HG03103 (cell line): ENCODE measurements around the gene SLC27A3.
A peak's percentile ranks its signal among the peaks of the same experiment; 100 is the strongest.

Experiments
- ATAC-seq: cut with Tn5 transposase; IDR thresholded peaks from one replicate; pipeline ENCODE4 v1.9.1; 2021; ENCODE audit warnings: low read depth; ENCODE audit not compliant: unreplicated experiment

The SLC27A3 gene

GRCh38 chr1:153774780-153775457, at the start of gene SLC27A3:
SLC27A3 (plus strand) TSS chr1:153775407; CDS start chr1:153775498, 91 bp downstream.
- no peak for ATAC-seq

DNA sequence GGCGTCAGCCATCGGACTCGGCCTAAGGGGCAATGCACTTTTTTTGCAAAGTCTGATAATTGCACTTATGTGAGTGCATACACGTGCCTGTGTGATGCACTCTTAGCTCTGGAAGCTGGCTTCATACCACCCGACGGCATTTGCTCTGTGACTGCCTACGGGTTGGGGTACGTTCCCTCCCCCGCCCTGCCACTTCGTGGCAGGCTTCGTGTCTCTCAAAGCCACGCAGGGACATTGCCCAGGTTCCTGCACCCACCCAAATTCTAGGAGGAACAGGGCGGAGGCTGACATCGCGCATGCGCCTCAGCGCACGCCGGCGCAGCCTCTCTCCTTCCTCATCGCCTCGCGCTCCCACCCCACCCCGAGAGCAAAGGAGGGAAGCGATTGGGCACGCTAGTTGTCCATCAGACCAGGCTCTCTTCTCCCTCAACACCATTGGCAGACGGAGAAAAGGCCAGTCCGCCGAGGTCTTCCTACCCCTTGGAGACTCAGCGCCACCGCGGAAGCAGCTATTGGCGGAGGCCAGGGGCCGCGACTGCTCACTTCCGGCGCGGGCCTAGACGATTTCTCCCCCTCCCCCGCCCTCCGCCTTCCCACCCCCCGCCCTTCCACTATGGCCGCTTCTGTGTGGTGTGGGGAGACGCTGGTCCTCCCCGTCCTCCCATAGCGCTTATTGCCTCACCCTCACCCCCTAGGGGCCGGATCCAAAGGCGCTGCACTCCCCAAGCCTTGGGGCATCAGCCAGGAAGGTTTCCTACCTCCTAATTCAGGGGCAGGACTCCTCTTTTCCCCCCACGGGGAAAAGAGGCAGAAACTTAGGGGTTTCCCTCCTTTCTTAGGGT, 47.5 kb upstream of the SLC27A3 start, which contains the start of gene INTS3:
INTS3 (plus strand) TSS at position 588 of the 842 bp plus-strand sequence. CDS start 585 bp downstream, outside the sequence.
- peak; percentile 90 for ATAC-seq

GRCh38 chr1:153728305-153729066, 46.7 kb upstream of the SLC27A3 start:
- ATAC-seq: no peak

- ATAC-seq: no peak
These were observed 44.7 kb upstream of the SLC27A3 start for GRCh38 chr1:153730468-153730988.

DNA sequence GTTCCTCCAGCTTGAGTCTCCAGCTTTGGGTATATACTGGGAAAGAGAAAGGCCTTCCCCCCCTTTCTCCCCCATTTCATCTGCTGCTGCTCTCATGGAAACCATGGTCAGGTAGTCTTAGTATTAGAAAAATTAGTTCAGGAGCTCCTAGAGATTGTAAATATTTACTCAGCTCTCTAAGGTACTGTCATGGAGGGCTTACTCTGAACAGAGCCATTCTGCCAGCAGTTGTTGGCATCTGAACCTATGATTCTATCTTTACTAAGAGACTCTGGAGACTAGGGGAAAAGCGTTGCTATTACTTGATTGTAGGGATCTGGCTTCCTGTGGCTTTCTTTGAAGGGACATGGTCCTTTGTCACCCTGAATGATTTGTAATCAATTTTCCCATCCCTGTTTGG, 41.2 kb upstream of the SLC27A3 start:
- ATAC-seq: no peak

GRCh38 chr1:153734396-153735089, 40.7 kb upstream of the SLC27A3 start:
- ATAC-seq: no peak

DNA sequence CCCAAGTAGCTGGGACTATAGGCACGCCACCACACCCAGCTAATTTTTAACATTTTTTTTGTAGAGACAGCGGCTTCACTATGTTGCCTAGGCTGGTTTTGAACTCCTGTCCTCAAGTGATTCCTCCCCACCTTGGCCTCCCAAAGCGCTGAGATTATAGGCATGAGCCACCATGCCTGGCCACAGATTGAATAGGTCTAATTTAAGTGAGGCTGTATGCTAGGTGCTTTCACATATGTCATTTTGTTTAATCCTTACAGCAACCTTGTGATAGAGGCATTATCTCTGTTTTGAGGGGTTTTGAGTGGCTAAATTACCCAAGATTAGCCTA, 40.2 kb upstream of the SLC27A3 start:
- ATAC-seq: no peak

GRCh38 chr1:153741986-153742385, 33.2 kb upstream of the SLC27A3 start:
- no peak for ATAC-seq

- no peak for ATAC-seq
These were observed 32.6 kb upstream of the SLC27A3 start for GRCh38 chr1:153742411-153743142.

GRCh38 chr1:153745417-153745816, 29.8 kb upstream of the SLC27A3 start:
- no peak for ATAC-seq

DNA sequence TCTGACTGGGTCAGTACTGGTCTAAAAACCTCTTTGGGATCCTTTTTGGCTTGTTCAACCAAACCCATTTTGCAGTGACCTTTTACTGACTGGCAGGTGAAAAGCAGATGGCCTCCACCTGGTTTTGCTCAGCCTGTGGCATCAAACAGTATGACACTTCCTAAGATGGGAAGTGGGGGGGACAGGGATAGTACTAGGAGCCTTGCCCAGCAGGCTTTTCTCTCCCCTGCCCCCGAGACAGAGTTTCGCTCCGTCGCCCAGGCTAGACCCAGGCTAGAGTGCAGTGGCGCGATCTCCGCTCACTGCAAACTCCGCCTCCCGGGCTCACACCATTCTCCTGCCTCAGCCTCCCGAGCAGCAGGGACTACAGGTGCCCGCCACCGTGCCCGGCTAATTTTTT, 29.0 kb upstream of the SLC27A3 start:
- no peak for ATAC-seq

DNA sequence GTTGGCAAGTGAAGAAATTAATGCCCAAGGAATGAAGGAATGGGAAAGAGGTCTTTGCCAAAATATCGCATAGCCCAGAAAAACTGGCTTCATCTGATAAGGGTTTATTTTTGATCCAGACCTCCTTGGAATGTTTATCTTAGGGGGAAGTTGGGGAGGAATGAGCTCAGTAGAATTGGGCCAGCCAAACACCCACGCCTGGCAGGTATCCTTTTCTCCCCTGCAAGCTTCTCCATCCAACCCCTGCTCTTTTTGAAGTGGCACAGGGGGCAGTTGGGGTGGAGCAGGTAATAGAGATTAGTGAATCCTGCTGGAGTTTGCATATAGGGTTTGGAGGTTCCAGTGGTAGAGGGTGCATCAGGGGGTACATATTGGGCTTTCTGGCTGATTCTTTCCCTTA, 26.3 kb upstream of the SLC27A3 start:
- no peak for ATAC-seq

GRCh38 chr1:153749408-153750005, 25.7 kb upstream of the SLC27A3 start:
- peak; percentile 68 for ATAC-seq

- no peak for ATAC-seq
These were observed 24.9 kb upstream of the SLC27A3 start for GRCh38 chr1:153750026-153750995.

GRCh38 chr1:153752072-153752471, 23.1 kb upstream of the SLC27A3 start:
- ATAC-seq: no peak

- no peak for ATAC-seq
These were observed 22.5 kb upstream of the SLC27A3 start for GRCh38 chr1:153752571-153753195.

GRCh38 chr1:153754266-153754665, 20.9 kb upstream of the SLC27A3 start:
- ATAC-seq: no peak

- ATAC-seq: no peak
These were observed 14.8 kb upstream of the SLC27A3 start for GRCh38 chr1:153760440-153760839.
